HepG2 (cell line): ENCODE results near the gene RGS19. TPM values are rescaled to one million over a fixed set of nuclear protein-coding genes. Genes with fewer than 3 reads are reported as not detected.

Experiments
- AGO1 ChIP-seq: fragments of 200-400 bp; formaldehyde crosslinking; IDR thresholded peaks from 2 replicates; pipeline ENCODE4 v1.6.1; 2017; ENCODE audit warnings: mild to moderate bottlenecking, low read depth, low read length, moderate library complexity; ENCODE audit not compliant: poor library complexity, severe bottlenecking
- EHMT2 ChIP-seq: fragments of 200-600 bp; sonication (generic); IDR thresholded peaks from 2 replicates; pipeline ENCODE4 v1.7.0; 2017; ENCODE audit warnings: antibody characterized with exemption, low read depth, low read length, borderline replicate concordance
- HNF4G ChIP-seq, 2 experiments: sonication (generic) in 1 of 2; formaldehyde crosslinking in 1 of 2; IDR thresholded peaks; 2 replicates each; pipeline versions ENCODE4 v1.4.0 to v1.6.1; 2011 to 2020; ENCODE audit warnings: borderline replicate concordance in 2 of 2, low read depth in 2 of 2, mild to moderate bottlenecking in 2 of 2, low read length in 1 of 2, missing genetic modification reagents in 1 of 2, moderate library complexity in 1 of 2
- HOXA7 ChIP-seq: sonication (generic); formaldehyde crosslinking; IDR thresholded peaks from 2 replicates; pipeline ENCODE4 v1.8.1; 2022; ENCODE audit warnings: mild to moderate bottlenecking, missing genetic modification reagents, moderate library complexity
- KDM3A ChIP-seq: IDR thresholded peaks from 2 replicates; pipeline ENCODE4 v1.6.1; 2018; ENCODE audit warnings: low read depth, missing compliant biosample characterization
- NCOA5 ChIP-seq: sonication (generic); formaldehyde crosslinking; IDR thresholded peaks from 2 replicates; pipeline ENCODE4 v1.4.0; 2020; ENCODE audit warnings: missing genetic modification reagents
- SAFB2 ChIP-seq: sonication (generic); formaldehyde crosslinking; IDR thresholded peaks from 2 replicates; pipeline ENCODE4 v1.5.1; 2020; ENCODE audit warnings: missing genetic modification reagents, low read depth, mild to moderate bottlenecking, borderline replicate concordance
- TAF1 ChIP-seq: sonication (generic); formaldehyde crosslinking; IDR thresholded peaks from 2 replicates; pipeline ENCODE4 v1.4.0; 2020; ENCODE audit warnings: missing genetic modification reagents
- YEATS4 ChIP-seq: sonication (generic); formaldehyde crosslinking; IDR thresholded peaks from 2 replicates; pipeline ENCODE4 v1.4.0; 2020; ENCODE audit warnings: missing genetic modification reagents, borderline replicate concordance
- ZNF563 ChIP-seq: sonication (generic); formaldehyde crosslinking; IDR thresholded peaks from 2 replicates; pipeline ENCODE4 v1.8.0; 2022; ENCODE audit warnings: mild to moderate bottlenecking, moderate library complexity, missing genetic modification reagents
- ZNF780A ChIP-seq: sonication (generic); formaldehyde crosslinking; IDR thresholded peaks from 2 replicates; pipeline ENCODE4 v1.8.0; 2022; ENCODE audit warnings: mild to moderate bottlenecking, missing genetic modification reagents, moderate library complexity
- polyA plus RNA-seq, 8 experiments: library from polyadenylated mRNA; depleted of rRNA in 3 of 8; stranded (reverse) in 7 of 8; unstranded in 1 of 8; fragments of >200 nt; fragmentation: Illumina TruSeq in 4 of 8; extraction: Trizol in 4 of 8; gene quantifications; 2 replicates each; pipeline versions ENCODE4 v1.2.1 to v1.2.3, GENCODE V29; 2011 to 2016; ENCODE audit warnings: low read depth in 4 of 8, missing spikeins in 1 of 8, mixed read lengths in 1 of 8; ENCODE audit not compliant: insufficient read depth in 1 of 8
- total RNA-seq, 5 experiments: library from RNA; depleted of rRNA; stranded (reverse); fragments of >200 nt; fragmentation: Illumina TruSeq; extraction: Trizol; gene quantifications; 2 replicates each; pipeline ENCODE4 v1.2.3, GENCODE V29; 2016; ENCODE audit warnings: low read depth in 1 of 5
- TF ChIP-seq, protein P1 (sequence below): sonication (generic); formaldehyde crosslinking; IDR thresholded peaks from 2 replicates; pipeline ENCODE4 v1.5.1; 2020; ENCODE audit warnings: missing genetic modification reagents, mild to moderate bottlenecking, borderline replicate concordance
- TF ChIP-seq, protein P2 (sequence below), 2 experiments: sonication (generic) in 1 of 2; formaldehyde crosslinking in 1 of 2; IDR thresholded peaks; 2 replicates each; pipeline versions ENCODE4 v1.5.1 to v1.6.1; 2011 to 2020; ENCODE audit warnings: borderline replicate concordance in 1 of 2, low read depth in 1 of 2, low read length in 1 of 2, mild to moderate bottlenecking in 1 of 2, missing genetic modification reagents in 1 of 2, moderate library complexity in 1 of 2
- TF ChIP-seq, protein P3 (sequence below): sonication (generic); formaldehyde crosslinking; IDR thresholded peaks from 2 replicates; pipeline ENCODE4 v1.4.0; 2020; ENCODE audit warnings: missing genetic modification reagents, borderline replicate concordance
- TF ChIP-seq, protein P4 (sequence below): sonication (generic); formaldehyde crosslinking; IDR thresholded peaks from 2 replicates; pipeline ENCODE4 v1.5.0; 2020; ENCODE audit warnings: mild to moderate bottlenecking, missing genetic modification reagents, borderline replicate concordance
- TF ChIP-seq, protein P5 (sequence below): sonication (generic); formaldehyde crosslinking; IDR thresholded peaks from 2 replicates; pipeline ENCODE4 v1.4.0; 2020; ENCODE audit warnings: missing genetic modification reagents, borderline replicate concordance

Gene RGS19
- total and polyA plus RNA-seq, 2 of the 13 experiments (the other 11 are each of a cell fraction or from before 2014, with no cell fraction given): 10.7 to 11.9 TPM

DNA sequence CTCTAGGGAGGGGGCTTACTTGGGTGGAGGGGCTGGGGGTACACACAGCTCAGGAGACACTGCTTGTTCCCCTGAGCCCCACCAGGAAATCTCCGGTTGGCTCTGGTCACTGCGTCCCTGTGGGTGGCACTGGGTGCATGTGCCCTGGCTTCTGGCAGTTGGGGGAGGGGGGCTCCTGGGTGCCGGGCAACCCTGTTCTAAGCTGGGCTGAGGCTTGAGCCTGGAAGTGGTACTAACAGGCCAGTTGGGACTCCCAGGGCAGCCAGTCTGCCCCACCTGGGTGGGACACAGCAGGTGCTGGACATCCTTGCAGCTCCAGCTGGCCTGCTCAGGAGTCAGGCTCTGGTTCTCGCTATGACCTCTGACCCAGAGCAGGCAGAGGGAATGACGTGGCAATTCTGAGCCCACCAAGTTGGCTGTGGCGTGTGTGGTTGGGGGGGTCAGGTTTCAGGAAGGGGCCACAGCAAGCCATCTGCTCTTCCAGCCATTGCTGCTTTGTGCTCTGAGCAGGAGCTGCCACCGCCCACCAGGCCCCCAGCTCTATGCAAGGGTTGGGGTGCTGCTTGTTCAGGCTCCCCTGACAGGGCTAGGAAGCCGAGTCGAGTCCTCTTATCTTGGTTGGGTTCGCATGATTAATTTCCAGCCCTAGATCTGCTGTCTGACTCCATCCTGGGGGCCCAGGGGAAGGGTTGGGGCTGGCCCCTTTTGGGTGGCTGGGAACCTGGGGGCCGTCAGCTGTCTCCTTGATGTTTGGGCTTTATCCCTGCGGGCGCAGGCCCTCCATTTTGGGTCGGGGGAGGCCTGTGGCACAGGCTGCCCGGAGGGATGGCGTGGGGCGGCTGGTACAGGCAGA lies 42.7 kb downstream of the RGS19 start (continued):
- peak; percentile 94; the same call in 1 of the 2 replicates for TF ChIP-seq ZNF563
- peak; percentile 23 for TF ChIP-seq AGO1
- TF ChIP-seq, protein P1, sequence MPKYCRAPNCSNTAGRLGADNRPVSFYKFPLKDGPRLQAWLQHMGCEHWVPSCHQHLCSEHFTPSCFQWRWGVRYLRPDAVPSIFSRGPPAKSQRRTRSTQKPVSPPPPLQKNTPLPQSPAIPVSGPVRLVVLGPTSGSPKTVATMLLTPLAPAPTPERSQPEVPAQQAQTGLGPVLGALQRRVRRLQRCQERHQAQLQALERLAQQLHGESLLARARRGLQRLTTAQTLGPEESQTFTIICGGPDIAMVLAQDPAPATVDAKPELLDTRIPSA (CRISPR knock-in tag): 0 out of 2 replicates have a peak, but pooled peaks have one; percentile 49
- peak; percentile 20; the same call in 1 of the 2 replicates for TF ChIP-seq YEATS4 (CRISPR knock-in tag)
- TF ChIP-seq SAFB2: peak; percentile 83; the same call in 1 of the 2 replicates
- TF ChIP-seq, protein P2, sequence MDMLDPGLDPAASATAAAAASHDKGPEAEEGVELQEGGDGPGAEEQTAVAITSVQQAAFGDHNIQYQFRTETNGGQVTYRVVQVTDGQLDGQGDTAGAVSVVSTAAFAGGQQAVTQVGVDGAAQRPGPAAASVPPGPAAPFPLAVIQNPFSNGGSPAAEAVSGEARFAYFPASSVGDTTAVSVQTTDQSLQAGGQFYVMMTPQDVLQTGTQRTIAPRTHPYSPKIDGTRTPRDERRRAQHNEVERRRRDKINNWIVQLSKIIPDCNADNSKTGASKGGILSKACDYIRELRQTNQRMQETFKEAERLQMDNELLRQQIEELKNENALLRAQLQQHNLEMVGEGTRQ (IDR thresholded peaks at IDR 0.05; ENCODE audit: low read depth, low read length): no peak
- TF ChIP-seq, protein P2 (CRISPR knock-in tag; IDR thresholded peaks at IDR 0.05; ENCODE audit: borderline replicate concordance): peak; percentile 43; the same call in 1 of the 2 replicates
- TF ChIP-seq, protein P3, sequence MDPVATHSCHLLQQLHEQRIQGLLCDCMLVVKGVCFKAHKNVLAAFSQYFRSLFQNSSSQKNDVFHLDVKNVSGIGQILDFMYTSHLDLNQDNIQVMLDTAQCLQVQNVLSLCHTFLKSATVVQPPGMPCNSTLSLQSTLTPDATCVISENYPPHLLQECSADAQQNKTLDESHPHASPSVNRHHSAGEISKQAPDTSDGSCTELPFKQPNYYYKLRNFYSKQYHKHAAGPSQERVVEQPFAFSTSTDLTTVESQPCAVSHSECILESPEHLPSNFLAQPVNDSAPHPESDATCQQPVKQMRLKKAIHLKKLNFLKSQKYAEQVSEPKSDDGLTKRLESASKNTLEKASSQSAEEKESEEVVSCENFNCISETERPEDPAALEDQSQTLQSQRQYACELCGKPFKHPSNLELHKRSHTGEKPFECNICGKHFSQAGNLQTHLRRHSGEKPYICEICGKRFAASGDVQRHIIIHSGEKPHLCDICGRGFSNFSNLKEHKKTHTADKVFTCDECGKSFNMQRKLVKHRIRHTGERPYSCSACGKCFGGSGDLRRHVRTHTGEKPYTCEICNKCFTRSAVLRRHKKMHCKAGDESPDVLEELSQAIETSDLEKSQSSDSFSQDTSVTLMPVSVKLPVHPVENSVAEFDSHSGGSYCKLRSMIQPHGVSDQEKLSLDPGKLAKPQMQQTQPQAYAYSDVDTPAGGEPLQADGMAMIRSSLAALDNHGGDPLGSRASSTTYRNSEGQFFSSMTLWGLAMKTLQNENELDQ (CRISPR knock-in tag): no peak
- no peak for TF ChIP-seq EHMT2
- TF ChIP-seq HOXA7: no peak
- no peak for TF ChIP-seq NCOA5
- TF ChIP-seq, protein P4, sequence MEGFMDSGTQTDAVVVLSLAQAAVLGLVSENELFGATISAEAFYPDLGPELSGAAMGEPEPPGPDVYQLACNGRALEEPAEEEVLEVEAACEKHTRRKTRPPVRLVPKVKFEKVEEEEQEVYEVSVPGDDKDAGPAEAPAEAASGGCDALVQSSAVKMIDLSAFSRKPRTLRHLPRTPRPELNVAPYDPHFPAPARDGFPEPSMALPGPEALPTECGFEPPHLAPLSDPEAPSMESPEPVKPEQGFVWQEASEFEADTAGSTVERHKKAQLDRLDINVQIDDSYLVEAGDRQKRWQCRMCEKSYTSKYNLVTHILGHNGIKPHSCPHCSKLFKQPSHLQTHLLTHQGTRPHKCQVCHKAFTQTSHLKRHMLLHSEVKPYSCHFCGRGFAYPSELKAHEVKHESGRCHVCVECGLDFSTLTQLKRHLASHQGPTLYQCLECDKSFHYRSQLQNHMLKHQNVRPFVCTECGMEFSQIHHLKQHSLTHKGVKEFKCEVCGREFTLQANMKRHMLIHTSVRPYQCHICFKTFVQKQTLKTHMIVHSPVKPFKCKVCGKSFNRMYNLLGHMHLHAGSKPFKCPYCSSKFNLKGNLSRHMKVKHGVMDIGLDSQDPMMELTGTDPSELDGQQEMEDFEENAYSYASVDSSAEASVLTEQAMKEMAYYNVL (CRISPR knock-in tag): peak; percentile 79
- peak; percentile 63; the same call in 1 of the 2 replicates for TF ChIP-seq TAF1
- TF ChIP-seq ZNF780A (CRISPR knock-in tag): no peak
- 0 out of 2 replicates have a peak, but pooled peaks have one; percentile 10 for TF ChIP-seq KDM3A (CRISPR knock-in tag)
- TF ChIP-seq, protein P5, sequence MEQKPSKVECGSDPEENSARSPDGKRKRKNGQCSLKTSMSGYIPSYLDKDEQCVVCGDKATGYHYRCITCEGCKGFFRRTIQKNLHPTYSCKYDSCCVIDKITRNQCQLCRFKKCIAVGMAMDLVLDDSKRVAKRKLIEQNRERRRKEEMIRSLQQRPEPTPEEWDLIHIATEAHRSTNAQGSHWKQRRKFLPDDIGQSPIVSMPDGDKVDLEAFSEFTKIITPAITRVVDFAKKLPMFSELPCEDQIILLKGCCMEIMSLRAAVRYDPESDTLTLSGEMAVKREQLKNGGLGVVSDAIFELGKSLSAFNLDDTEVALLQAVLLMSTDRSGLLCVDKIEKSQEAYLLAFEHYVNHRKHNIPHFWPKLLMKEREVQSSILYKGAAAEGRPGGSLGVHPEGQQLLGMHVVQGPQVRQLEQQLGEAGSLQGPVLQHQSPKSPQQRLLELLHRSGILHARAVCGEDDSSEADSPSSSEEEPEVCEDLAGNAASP (CRISPR knock-in tag): peak; percentile 32; the same call in 1 of the 2 replicates
- peak; percentile 3; the same call in 1 of the 2 replicates for TF ChIP-seq HNF4G (IDR thresholded peaks at IDR 0.05; ENCODE audit: borderline replicate concordance, low read depth, low read length)
- TF ChIP-seq HNF4G (CRISPR knock-in tag; IDR thresholded peaks at IDR 0.05; ENCODE audit: borderline replicate concordance, low read depth): no peak
